ENCODE data around the gene WDR35. TPM values are rescaled to one million over a fixed set of nuclear protein-coding genes. Genes with fewer than 3 reads are reported as not detected.

Gene WDR35
- total RNA-seq, 1 donor from 2014 or later: 2.4 TPM

DNA sequence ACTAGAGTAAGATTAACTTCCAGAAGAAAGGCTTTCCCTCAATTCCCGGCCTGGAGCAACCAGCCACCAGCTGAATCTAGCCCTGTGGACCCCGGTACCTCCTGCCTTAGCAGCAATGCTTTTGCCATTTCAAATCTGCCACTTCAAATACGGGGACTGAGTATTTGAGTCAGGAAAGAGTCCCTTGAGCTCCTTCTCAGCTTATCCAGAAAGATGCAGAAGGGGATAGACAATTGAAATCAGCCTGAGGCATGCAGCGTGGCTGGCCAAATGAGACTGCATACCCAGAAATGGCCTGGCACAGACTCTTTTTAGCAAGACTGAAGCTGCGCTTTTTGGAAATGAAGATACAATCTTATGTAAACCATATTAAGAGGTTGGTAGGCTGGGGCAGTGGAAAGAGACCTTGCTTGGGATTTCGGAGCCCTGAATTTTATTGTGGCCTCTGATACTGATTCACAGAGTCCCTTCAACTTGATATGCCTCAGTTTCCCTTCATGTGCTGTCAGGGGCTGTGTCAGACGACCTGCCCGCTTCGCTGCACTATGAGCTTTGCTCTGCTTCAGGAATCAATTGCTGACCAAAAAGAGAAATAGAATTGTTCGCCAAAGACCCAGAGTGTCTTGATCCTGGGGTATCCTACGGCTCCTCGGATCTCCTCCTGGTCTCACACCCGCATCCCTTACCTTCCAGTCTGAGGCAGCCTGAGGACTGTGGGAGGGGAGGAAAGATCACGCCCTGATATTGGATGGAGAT lies 21.5 kb upstream of the WDR35 start:
- no peak for ATAC-seq

DNA sequence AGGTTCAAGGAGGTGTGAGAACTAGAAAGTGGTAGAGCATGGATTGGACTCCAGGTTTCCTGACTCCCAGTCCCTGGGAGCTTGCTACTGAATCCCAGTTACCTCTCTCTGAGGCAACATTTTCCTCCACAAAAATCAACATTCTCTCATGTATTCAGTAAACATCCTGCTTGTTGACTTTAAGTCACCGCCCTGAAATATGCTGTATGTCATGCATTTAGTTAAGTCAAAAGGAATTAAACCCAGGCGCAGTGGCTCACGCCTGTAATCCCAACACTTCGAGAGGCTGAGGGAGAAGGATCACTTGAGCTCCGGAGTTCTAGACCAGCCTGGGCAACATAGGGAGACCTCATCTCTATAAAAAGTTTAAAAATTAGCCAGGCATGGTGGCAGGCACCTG lies 18.8 kb upstream of the WDR35 start:
- no peak for ATAC-seq

DNA sequence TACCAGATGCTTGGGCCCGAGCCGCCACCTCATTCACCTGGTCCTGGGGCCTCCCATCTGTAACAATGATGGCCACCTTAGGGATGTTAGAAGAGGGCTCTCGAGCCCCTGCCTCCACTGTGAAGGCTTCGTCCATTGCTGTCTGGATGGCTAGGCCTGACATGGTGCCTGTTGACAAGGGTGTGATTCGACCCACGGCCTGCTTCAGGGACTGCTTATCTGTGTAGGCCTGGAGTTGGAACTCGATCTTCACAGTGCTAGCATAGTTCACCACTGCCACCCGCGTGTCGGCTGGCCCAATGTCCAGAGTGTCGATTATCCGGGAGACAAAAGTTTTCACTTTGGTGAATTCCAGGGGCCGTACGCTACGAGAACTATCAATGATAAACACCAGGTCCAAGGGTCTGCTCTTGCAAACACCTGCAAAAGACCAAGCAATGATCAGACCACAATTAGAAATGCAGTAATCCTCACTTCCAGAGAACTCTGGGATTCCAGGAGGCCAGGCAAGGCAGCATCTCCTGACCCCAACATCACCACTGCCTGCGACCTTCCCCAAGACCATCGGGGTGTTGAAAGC lies 16.1 kb upstream of the WDR35 start:
- no peak for ATAC-seq

DNA sequence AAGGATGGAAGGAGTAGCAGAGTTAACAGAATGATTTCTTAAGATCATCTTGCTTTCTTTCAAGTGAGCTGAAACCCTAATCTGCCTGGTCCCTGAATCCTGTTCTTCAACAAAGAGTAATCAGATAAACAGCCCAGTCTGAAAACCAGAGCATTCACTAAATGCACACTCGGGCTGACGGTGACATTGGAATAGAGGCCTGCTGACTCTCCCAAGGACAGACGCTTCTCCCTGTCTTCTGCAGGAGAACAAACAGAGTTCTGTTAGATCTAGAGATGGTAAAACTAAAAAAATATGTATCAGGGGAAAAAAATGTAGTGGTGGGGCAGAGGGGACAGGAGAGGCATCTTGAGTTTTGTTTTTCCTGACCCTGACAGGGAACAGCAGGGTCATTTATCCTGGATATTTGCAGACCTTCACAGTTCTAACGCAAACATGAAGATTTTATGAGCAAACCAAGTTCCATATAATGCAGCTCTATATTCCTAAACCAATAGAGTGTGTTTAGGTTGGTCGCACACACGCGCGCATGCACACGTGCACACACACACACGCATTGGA lies 15.2 kb upstream of the WDR35 start:
- no peak for ATAC-seq

DNA sequence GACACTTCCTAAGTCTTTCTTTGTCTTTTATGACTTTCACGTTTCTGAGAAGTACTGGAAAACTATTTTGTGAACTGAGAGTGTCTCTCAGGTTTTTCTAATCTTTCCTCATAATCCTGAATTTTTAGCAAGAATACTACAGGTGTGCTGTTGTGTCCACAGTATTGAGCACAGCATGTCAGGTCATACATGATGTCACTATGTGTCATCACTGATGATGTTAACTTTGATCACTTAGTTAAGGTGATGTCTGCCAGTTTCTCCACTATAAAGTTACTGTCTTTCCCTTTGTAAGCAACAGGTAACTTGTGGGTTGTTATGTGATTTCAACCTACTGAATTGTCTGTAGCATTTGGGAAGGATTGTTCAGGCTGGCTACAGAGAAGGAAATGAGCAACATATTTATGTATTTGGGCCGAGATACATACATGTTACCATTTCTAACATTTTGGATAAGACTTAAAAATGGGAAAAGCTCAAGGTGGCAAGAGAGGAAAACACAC lies 11.5 kb upstream of the WDR35 start:
- ATAC-seq: no peak

DNA sequence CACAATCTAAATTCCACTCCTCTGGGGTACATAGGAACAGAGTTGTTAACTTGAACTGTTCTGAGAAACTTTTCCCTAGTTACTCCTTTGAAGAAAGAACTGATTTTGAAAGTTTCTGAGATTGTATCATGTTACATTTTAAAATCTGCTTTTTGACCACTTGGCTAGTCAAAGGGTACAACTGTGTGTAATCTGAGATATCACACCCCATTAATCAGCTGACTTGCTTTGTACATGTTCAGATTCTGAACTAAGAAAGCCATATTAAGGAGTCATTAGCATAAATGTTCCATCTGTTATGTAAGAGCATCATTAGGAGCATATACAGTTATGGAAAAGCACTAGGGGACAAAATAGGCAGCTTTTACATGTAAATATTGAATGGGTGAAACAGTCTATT lies 3.8 kb upstream of the WDR35 start:
- ATAC-seq: no peak

DNA sequence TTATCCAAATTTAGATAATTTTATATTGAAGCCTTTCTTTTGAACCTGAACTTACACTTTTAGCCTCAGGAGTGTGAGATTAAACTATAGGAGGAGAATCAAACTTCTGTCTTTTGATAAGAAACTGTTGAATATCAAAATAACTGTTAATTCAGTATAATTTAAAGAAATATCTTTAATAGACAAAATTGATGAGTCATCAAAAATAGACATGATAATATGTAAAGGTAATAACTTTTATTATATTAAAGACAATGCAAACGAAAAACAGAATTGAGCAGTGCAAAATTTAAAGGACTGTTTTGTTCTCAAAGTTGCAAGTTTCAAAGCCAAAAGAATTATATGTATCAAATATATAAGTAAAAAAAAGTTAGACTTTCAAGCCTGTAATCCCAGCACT lies 2.0 kb upstream of the WDR35 start:
- no peak for ATAC-seq

DNA sequence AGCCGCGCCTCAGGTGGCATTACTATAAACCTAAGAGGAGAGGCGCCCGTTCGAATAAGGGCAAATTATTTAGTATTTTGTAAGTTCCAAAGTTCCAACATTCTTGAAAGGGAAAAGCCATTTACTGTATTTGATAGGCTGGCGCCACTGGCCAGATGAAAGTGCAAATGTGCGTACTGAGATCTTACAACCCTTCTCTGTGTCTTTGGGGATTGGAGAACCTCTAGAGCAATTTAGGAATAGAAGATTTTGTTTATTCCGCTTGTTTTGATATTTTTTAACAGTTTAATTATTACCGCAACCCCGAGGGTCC lies 467 bp upstream of the WDR35 start:
- ATAC-seq: no peak

DNA sequence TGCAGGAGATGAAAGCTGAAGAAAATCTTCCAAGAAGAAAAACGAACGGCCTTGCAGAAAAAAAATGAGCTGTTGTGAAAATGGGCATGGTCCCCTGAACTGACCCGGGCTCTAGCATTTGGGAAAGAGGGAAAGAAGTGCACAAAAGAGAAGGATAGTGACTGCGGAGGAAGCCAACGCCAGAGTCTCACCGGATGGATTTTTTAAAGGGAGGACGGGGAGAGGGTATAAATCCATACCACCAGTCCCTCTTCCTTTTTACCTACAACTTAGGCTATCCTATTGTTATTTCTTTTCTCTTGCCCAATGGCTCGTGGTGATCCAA lies 601 bp downstream of the WDR35 start:
- ATAC-seq: no peak

DNA sequence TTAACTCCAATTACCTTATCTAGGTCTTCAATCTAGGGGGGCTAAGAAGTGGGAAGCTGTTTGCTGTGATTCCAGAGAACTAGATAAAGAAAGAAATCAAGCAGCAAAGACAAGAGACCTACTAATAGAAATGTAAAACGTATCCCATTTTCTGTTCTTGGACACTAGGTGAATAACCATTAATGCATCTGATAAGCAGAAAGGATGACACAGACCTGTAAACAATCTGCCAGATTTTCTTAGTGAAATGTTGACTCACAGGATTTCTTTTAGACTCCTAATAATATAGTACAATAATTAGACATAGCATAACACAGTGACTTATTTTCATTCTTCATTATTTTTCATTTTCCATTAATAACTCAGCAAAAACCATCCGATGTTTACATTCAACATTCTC lies 1.3 kb downstream of the WDR35 start:
- ATAC-seq: no peak

DNA sequence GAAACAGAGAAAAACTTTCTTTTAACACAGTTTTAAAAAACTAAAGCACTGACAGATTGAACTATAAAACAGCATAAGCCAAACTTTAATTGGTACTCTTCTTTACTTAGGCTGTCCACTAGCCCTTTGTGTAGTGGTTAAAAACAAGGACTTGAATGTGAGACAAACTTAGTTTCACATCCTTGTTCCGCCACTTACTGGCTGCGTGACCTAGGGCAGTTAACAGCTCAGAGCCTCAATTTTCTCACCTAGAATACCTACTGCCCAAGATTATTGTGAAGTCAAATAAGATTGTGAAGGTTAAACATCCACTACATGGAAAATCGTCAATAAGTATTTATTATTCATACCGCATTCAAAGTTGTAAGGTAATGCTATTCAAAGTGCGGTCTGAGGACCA lies 2.0 kb downstream of the WDR35 start:
- ATAC-seq: no peak

DNA sequence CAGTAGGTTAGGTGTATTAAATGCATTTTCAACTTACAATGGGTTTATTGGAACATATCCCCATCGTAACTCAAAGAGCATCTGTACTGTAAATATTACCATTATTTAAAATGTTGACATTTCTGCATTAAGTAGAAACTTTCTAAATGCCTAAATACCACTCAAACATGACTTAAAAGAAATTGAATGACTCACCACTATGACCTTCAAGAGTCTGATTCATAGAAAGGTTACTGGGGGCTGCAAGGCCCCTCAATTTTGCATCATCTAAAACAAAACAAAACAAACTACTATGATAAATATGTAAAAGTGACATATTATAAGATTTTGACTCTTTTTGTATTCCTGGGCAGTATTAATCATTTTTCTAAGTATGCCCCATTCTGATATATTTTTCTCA lies 7.6 kb downstream of the WDR35 start:
- ATAC-seq: no peak

DNA sequence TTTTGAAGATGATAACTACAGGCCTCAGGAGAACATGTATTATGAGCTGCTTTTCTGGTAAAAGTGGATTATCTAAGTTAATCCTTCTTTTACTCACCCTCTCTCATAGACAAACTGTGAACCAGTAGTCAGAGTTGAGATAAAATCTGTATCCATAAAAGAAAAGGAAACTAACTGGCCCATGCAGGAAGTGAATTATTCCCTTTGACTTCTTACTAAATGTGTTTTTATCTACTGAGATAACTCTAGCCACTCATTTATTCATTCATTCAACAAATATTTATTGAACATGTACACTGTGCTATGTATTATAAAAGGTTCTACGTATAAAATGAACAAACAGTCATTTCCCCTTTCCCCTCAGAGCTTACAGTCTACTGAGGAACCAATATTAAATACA lies 10.0 kb downstream of the WDR35 start:
- no peak for ATAC-seq

DNA sequence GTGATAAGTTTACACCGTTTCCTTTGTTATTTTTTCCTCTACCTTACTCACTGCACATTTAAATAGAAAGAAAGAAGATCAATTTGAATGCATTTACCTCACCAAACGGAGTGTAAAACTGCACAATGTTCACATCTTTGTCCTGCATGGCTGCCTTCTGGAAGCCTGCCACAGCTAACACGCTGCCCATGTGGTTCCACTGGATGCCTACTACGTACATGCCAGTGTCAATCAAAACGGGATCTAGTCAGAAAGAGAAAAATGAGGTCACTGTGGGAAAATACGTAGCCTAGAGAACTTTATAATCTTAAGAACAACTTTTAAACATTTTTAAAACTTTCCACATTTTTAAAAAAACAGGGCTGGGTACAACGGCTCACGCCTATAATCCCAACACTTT lies 16.4 kb downstream of the WDR35 start:
- no peak for ATAC-seq

DNA sequence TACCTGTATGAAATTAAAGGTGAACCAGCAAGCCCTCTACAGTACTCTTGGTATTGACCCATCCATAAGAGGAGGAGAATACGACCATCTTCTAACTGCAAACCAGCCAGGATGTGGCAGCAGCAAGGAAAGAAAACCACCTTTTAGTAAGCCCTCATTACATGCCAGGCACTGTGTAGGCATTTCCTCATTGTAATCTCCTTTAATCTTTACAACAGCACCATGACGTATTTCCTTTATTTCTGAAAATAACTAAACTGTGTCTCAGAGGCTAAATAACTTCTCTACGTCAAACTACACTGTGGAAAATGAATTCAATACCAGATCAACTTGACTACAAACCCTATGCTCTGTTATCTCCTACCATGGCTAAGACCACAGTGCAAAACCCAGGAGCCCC lies 18.2 kb downstream of the WDR35 start:
- ATAC-seq: peak; percentile 59

DNA sequence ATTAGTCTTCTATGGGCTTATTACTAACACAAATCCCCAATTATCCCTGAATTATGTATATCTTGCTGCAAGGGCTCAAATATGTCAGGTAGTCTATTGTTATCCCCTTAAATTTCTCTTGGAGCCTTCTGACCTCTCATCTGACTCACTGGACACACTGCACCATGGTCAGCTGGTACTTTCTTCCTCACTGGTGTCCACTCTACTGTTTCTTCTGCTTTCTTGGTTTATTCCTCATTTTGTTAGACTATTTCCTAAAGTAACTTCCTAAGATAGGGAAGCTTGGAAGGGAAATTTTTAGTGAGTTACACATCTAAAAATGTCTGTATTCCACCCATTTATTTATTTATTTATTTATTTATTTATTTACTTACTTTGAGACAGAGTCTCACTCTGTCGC lies 26.5 kb downstream of the WDR35 start:
- ATAC-seq: no peak

DNA sequence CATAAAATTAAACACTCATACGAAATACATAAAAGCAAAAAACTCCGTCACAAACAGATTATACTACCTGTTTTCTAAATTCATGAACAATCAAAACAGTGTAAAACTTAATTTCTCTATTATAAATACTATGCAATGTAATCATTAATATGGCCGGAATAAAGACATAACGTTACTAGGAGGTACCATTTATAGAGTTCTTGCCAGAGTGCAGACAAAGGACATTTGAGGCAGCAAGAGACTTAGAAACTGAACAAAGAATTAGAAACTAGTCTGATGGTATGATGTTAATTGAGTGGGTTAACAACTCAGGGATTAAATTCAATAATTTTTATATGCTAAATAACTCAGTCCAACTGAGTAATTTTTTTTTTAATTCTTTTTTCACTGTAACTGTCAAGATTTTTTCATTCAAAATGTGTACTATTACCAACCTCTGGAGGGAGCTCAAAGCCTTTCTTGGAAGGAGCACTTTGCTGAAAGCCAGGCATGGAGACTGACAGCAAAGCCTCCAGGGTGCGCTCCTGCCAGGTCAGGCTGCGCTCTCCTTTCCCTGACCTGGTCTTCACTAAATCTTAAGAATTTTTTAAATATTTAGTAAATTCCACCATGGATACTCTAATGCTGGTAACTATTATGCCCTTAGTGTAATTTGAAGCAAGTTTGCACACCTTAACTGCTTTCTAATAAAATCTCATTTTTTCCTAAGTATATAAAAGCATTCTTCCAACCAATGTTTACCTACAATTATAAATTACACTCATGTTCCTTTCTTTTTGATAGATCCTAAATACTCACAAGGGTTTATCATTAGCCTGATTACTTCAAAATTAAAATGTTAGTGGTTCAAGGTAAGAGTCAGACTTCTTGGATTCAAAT lies 34.1 kb downstream of the WDR35 start:
- peak; percentile 87 for ATAC-seq

DNA sequence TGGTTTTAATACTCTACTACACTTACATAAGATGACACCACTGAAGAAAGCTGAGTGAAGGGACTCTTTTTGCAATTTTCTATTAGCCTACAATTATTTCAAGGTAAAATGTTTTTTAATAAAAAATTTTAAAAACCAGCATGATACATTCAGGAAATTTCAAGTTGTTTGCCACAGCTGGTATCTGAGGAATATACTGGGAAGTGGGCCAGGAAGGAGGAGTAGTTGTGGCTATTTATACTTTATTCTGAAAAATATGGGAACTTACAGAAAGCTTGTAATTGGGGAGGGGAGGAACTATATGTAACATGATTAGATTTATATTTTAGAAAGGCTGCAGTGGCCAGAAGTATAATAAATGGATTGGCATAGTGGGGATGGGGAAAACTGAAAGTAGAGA lies 40.8 kb downstream of the WDR35 start:
- ATAC-seq: no peak

DNA sequence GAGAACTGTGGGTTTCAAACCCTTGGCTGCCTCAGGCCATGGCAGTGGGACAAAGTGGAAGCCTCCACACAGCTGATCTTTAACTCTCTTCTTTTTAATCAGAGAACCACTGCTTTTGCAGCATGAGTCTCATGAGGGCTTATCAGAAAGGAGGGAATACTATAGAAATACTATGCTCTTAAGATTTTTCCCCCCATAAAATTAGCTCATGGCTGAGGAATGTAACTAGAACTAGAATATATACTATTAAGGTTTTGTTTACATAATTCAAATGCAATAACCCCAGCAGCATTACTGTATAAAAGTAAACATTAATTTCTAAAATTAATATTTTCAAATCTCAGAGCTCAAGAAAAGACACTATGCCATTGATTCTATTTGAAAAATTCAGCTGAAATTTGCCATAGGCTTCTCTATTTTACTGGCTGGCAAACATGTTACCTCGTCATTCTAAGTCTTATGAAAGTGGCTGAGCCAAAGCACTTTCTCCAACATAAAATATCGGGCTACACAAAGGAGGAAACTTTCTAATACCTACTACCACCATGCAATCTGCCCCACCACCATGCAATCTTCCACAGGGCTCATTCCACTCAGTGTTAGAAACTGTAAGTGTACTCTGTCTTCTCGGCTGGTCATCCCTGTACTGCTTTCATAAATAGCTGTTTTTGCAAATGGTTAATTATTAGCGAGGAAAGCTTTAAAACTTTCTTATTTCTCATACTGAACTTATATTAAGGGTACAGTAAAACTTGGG lies 42.5 kb downstream of the WDR35 start:
- ATAC-seq: no peak

DNA sequence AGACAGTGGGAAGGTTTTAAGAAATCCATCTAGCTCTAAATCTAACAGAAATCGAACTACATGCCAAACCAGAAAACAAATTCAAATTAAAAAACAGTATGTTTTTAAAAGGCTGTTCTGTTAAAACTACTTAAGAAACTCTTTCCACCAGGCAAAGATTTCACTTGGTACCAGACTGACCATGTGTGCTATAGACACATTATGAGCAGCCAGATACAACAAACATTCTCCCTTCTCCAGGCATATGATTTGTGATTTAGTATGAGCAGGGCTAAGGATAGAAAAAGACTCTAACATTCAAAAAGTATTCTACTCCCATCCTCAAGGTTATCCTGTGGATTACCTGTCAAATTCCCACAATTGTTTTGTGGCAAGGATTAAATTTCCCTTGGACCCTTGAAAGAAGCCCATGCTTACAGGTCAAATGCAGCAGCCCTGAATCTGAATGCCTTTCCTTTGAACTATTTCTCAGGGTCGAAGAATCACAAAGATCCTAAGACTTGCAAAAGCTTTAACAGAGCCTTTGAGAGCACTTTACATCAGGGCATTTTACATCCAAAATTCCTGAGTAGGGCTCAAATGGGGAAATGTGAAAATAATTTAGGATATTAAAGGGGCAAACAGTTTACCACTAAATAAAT lies 45.6 kb downstream of the WDR35 start:
- no peak for ATAC-seq

DNA sequence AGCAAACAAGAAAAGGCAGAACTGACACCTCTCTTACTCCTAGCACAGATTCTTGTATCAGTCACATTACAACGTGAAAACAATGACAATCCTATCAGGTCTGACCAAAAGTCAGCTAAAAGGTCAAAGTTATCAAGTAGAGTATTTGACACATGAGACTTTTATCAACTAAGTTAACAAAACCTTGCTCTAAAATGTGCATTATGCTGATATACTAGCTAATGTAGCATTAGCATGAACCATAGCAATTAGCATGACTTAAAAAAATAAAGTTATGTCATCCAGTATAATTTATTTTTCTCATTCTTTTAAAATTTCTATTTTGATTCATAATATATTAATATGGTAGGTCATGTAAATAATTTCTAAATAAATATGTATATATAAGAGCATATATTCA lies 46.7 kb downstream of the WDR35 start:
- no peak for ATAC-seq

DNA sequence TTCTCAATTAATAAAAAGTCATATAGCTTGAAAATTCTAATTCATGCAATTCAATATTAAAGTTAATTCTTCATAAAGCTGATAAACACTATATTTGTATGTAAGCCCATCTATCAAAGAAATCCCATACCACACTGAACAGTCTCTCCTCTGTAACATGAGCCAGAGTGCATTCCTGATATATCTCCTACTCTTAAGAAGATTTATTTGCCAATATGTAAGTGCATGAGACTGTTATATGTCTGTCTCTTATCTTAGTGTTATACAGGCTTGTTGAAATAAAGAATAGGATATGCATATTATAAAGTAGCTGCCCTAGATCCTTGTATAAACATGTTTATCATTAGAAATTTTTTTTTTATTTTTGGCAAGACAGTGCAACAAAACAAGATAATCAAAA lies 47.7 kb downstream of the WDR35 start:
- ATAC-seq: no peak
